Measurements from ENCODE around the gene OR5W2.
"Not testable (repeated sequence)": the region's sequence is repeated elsewhere in the genome, so short reads cannot be mapped to it uniquely, and the experiment has no call there.

OR5W2 gene

DNA sequence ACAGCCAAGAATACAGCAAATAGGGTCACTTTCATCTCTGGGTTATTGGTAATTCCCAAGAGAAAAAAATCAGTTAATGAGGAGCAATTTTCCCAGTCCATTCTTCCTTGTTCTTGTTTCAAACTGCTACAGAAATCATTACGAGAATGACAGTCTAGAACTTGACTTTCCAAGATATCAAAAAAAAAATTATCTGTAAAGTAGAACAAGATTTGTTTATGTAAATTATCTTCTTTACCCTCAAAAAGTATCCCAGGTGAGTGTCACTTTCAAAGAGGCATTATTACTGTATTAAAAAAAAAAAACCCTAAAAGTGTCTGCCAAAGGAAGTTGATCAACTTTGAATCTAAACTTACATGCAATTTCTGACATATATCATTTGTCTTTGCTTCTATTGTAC is at the start of gene OR5W2:
OR5W2 (minus strand) TSS at position 101 of the 400 bp plus-strand sequence; CDS start at position 101, 0 bp downstream.
- no peak for DNase-seq

DNA sequence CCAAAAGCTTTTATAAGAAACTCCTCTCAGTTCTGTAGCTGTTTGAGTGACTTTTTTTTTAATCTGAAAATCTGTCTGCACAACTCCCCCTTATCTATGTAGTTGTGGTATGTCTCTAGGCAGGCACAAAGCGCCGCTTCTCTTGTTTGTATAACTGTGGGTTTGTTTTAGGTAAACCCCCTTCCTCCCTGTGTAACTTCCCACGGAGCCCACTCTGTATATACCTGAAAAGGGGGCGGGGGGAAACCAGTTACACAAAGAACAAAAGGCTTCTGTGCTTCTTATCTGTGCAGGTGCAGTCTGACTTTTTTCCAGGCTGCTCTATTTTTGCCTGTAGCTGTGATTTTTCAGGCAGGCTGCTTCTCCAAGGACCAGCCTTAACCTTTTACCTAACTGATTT is 42.1 kb upstream of the OR5W2 start:
- no peak for DNase-seq

DNA sequence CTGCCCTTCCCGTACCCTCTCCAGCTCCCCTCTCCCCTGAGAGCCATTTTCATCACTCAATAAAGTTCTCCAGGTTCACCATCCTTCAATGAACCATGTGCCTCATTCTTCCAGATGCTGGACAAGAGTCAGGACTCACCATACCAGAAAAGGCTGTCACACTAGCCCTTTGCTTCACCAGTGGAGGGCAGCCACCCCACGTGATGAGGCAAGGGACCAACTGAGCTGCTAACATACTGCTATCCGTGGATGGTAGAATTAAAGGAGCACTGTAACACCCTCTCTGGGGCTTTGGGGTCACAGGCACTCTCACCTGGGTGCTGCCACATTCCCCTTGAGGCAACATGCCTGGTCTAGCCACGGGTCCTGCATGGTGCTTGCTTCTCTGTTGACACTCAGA is 34.9 kb upstream of the OR5W2 start:
- DNase-seq: no peak

DNA sequence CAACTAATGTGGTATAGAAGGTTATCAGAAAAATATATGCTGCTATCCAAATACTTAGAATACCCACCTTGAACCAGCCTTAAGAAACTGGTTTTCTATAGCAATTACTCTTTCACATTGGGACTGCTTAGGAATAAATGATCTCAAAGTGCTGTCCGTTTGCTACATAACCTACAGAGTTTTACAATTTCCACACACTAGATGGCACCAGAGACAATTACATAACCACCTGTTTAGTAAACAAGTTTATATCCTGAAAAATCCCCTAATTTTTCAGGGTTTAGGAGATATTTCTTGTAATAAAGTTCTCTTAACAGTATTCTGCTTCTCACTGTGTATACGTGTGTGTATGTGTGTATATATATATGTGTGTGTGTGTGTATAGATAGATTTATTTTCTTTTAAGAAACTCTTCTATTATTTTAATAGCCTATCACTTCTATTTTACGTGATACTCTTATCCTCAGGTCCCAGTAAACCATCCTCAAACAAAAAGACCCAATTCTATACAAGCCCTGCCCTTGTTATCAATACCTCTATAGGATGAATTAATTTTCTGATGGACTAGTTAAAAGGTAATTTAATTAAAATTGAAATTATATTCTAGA is 28.5 kb upstream of the OR5W2 start:
- no peak for DNase-seq

DNA sequence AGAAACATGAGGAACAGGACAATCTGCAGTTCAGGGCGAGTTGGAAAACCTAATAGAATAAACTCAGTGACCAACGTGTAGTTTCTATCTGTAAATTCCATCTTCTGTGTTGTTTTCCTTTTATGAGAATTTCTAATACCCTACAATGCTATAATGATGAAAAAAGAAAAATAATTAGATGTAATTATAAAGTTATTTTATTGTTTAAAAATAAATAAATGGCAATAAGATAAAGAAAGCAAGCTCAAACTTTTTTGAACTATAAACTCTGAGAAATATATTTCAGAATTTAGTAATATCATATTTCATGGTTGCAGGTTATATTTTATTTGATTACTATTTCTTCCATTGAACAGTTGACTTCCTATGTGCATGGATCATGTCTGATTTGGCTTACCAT is 21.9 kb upstream of the OR5W2 start, which contains the start of gene OR5I1:
OR5I1 (minus strand) TSS at position 101 of the 400 bp plus-strand sequence; CDS start at position 101, 0 bp downstream.
- DNase-seq: no peak

DNA sequence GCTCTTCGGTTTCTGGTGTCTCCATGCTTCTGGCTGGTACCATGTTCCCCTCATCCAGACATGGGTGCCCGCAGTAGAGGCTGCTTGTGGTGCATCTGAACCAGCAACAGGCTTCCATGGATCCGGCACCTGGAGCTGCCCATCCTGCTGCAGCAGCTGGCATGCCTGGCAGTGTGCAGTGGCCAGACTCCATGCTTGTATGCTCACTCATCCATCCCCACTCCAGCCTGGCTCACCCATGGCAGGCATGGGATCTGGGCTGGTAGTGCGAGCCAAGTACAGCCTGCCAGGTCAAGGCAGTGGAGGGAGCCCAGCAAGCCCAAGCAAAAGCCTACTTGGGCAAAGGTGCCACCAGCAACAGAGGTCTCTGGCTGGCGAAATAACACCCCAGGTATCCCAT is 6.2 kb upstream of the OR5W2 start:
- DNase-seq: no peak

DNA sequence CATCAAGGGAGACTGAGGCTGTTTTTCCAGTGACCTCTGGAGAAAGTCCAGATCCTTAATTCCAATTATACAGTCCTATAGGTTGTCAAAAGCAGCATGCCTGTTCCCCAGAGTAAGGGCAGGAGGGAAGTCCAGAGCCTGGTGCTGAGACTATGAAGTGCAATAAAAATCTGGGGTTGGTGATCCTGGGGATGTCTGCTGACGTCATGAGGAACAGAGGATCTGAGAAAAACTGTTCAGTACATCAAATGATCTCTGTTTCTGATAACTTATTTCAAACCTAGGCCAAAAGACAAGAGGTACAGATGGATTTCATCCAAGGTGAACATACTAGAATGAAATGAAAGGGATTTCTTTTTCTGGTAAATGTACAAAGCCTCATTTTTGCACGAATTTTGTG is 12.1 kb downstream of the OR5W2 start:
- DNase-seq: no peak

DNA sequence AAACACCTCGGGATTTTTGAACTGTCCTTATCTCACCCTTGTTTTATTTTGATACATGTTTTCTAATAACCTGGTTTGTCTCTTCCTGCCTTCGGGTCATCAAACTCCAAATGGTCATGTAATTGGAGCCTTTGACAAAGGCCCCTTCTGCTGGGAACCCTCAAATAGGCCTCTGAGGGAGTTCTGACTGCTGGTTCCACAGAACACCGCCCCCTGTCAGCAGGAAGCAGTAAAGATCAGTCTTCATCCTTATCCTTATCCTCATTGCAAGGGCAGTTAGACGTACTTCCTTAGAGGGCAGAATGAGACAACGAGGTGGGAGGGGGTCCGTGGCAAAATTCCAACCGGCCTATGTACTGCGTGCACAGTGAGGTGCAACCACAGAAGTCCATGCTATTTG is 19.2 kb downstream of the OR5W2 start:
- no peak for DNase-seq

DNA sequence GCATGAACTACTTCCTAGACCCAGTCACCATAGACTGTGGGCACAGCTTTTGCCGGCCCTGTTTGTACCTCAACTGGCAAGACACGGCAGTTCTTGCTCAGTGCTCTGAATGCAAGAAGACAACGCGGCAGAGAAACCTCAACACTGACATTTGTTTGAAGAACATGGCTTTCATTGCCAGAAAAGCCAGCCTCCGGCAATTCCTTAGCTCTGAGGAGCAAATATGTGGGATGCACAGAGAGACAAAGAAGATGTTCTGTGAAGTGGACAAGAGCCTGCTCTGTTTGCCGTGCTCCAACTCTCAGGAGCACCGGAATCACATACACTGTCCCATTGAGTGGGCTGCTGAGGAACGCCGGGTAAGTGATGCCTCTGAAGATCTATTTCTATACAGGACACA is 28.9 kb downstream of the OR5W2 start:
- not testable (repeated sequence) for DNase-seq

DNA sequence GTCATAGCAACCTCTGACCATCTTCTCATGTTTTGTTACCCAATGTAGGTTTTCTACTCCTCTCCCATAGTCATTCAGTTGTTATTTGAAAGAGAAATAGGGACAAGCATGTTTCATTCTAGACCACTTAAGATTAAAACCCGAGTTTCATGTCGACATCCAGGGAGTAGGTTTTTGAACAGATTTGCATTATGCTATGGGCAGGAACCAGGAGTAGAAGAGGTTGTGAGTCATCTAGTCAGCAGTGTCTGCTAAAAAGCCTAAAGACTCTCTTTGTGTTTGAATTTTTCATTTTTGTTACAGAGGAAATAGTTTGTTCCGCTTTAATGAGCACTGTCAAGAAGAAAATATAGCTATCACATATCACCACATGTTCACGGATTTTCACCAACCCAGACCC is 29.4 kb downstream of the OR5W2 start:
- DNase-seq: not testable (repeated sequence)

DNA sequence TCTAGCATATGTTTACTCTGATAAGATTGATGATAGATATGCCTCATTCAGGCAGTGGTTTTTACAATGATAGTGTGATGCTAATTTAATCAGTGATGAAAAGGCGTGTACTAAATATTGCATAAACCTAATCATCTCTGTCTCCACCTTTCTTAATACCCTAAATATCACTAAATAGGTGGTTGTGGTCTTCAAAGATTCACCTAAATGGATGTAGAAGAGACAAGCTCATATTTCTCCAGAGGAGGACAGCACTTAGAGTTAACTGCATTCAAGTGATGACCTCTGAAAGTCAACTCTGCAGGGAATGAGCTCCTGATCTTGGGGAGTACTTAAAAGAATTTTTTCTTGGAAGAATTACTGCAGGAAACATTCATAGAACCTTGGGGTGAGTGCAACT is 31.4 kb downstream of the OR5W2 start, which contains the start of gene TRIM51:
TRIM51 (plus strand) TSS at position 301 of the 400 bp plus-strand sequence. CDS start 2,132 bp downstream, outside the sequence.
- DNase-seq: not testable (repeated sequence)

DNA sequence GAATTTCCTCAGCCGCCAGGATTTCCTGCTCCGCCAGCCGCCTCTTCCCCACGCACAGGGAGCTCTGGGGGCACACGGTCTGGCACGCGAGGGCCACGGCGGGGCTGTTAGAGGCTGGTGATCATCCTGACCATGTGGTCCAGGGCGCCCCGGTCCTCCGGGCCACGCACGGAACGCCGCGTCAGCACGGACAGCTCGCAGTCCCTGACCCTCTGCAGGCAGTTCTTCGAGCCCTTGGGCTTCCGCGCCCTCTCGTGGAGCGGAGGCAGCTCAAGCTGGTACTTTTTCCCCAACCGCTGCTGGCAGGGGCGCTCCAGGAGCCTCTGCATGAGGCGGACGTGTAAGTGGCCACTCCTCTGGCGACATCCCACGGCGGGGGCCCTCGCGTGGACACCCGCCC is 41.2 kb downstream of the OR5W2 start:
- not testable (repeated sequence) for DNase-seq

DNA sequence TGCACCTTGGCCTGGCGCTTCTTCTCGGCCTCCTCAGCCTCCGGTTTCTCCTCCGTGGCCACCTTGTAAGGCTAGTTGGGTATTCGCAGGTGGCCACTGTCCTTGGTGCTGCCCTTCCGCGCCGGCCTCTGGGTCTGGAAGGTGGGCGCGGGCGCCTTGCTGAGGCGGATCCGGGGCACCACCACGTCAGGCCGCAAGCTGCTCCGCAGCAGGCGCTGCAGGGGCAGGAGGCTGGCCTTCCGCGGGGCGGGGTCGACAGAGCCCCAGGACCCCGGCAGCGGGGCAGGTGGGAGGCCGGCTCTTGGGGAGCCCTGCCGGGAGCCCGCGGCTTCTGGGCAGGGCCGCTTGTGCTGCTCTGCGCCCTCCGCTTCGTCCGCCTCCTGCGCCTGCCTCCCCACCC is 41.7 kb downstream of the OR5W2 start:
- not testable (repeated sequence) for DNase-seq

DNA sequence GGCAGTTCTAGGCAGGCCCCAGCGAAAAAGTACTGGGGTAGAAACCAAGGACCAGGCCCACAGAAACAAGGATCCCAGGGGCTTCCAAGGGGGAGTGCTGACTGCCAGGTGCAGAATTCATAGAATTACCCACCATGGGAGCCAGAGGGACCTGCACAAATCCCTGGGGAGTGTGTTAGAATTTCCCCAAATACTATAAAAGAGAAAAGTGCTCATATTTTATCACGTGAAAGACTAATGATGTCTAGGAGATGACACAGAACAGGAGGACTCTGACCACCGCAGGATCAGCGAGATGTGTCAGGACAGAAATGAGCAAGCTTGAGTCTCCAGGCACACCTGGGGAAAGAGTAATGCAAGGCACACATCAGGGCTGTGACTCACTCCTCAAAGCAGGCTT is 47.0 kb downstream of the OR5W2 start:
- not testable (repeated sequence) for DNase-seq

All from left hindlimb (tissue), 1 donor.